Stimulated activated memory B cell treated with anti-CD40 and anti-IgM and Interleukin-4, amounts not matched to agents 10 μg/mL and 1 μg/mL and 100 μg/mL, for 72 hours (primary cell): Measurements from ENCODE around the gene CDK6.

Source experiments
- ATAC-seq: fragments of 150-1000 bp; cut with Tn5 transposase; 2 replicates; pipeline ENCODE4 v1.10.0; 2021
- H3K27ac Mint-ChIP-seq: one replicate; pipeline ENCODE4 v1.8.0; 2022; ENCODE audit warnings: mild to moderate bottlenecking, mixed read lengths
- H3K27me3 Mint-ChIP-seq: one replicate; pipeline ENCODE4 v1.8.0; 2022; ENCODE audit warnings: mixed read lengths
- H3K36me3 Mint-ChIP-seq: one replicate; pipeline ENCODE4 v1.8.0; 2022; ENCODE audit warnings: mixed read lengths
- H3K4me1 Mint-ChIP-seq: one replicate; pipeline ENCODE4 v1.8.0; 2022; ENCODE audit warnings: mixed read lengths
- H3K4me3 Mint-ChIP-seq: one replicate; pipeline ENCODE4 v1.8.0; 2022; ENCODE audit warnings: mild to moderate bottlenecking, moderate library complexity, mixed read lengths
- H3K9me3 Mint-ChIP-seq: one replicate; pipeline ENCODE4 v1.8.0; 2022; ENCODE audit warnings: mixed read lengths

Gene CDK6

DNA sequence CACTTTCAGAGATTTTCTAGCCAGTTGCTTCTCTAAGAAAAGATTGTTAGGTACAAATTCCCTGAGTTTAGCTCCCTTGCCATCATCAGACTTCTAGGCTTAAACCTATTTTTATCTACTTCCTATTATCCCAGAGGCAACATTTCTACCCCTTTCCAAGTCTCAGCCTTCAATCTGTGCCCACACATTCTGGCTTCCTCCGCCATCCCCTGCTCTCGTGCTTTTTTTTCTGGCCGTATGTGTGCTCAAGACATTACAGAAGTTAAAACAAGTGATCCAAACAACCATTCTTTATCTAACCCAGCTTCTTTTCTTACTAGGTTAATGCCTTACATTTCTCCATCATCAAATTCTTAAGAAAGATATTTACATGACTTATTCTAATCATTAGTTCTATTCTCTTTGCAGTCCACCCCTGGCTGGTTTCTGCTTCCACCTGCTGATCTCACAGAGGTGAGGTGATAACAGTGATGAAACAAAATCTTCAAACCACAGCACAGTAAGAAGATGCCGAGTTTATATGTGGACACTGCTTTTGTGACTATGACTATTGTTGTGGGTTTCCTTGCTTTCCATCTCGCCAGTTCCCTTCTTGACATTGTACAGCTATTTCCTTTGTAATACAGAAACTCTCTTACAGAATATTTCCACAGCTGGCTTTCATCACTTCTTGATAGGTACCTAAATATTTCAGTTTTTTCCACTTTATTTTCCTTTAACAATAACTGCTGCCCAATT, 18.3 kb upstream of the CDK6 start:
- H3K4me3 Mint-ChIP-seq: no peak overlapping the region
- no peaks in the 10 kb centered on the region for H3K9me3 Mint-ChIP-seq
- no peak overlapping the region for H3K27ac Mint-ChIP-seq
- H3K36me3 Mint-ChIP-seq: no peaks in the 10 kb centered on the region
- ATAC-seq: no peak
- peaks cover 22% of the 10 kb centered on the region for H3K27me3 Mint-ChIP-seq
- no peaks in the 10 kb centered on the region for H3K4me1 Mint-ChIP-seq

DNA sequence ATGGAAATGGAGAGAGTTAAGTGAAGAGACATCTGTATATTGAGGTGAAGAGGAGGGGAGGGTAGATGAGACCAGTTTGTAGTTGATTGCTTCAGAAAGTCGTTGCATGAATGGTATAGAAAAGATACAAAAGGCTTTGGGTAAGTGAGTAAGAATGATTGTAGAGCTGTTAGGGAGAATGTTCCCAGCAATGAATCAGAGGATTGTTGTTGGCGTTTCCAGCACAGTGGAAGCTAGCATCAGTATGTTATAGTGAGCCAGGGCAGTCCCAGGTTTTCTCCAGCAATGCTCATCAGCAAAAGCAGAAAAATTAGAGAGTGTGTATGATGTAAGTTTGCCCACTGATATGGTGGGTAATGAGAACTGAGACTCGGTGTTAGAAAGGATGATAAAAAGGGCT, 15.4 kb upstream of the CDK6 start:
- H3K4me3 Mint-ChIP-seq: no peak overlapping the region

DNA sequence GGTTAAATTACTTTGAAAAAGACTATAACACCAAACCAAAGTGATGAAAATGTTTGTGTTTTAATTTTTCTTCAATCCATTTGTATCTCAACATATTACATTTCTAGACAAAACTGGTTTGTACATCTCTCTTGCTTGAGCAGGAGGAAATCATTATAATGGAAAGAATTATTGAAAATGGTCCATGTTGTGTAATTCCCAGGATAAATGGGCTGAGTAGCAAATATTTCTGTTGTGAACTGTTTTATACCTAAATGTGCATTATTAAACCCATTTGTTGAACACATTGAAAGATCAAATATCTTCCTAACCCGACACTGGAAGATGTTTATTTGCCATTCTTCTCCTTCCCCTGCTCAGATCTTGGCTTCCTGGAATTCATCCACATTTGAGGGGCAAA, 14.1 kb upstream of the CDK6 start:
- H3K4me3 Mint-ChIP-seq: no peak overlapping the region
- H3K9me3 Mint-ChIP-seq: no peaks in the 10 kb centered on the region
- ATAC-seq: no peak
- no peaks in the 10 kb centered on the region for H3K36me3 Mint-ChIP-seq
- H3K27ac Mint-ChIP-seq: no peak overlapping the region
- peaks cover 9% of the 10 kb centered on the region for H3K27me3 Mint-ChIP-seq
- H3K4me1 Mint-ChIP-seq: no peaks in the 10 kb centered on the region

More for the DNA sequence above, 15.4 kb upstream of the CDK6 start:
- Mint-ChIP-seq H3K27me3 (peaks cover 13% of the 10 kb centered on the region), H3K4me1 (no peaks in the 10 kb centered on the region), H3K36me3 (no peaks in the 10 kb centered on the region), H3K27ac (no peak overlapping the region), H3K9me3 (no peaks in the 10 kb centered on the region)
- ATAC-seq: no peak

DNA sequence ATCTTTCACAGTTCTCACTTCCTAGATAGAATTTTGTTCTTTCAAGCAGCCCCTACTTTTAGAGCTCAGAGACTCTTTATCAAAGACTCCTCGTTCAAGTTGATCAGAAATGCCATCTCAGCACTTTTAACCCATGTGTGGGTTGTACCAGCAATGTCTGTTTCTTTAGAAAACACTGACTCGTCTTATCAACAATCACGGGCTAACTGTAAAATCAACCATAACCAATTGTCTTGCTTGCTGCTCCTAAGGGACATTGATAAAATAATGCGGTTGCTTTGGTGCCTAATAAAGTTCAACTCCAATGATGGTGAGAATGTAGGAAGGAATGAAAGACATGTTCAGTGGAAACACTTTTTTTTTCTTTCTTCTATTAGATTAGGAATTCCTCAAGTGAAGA, 12.9 kb upstream of the CDK6 start:
- no peak for ATAC-seq
- Mint-ChIP-seq H3K27ac (no peak overlapping the region), H3K27me3 (peaks cover 2% of the 10 kb centered on the region), H3K4me3 (no peak overlapping the region), H3K36me3 (no peaks in the 10 kb centered on the region), H3K4me1 (no peaks in the 10 kb centered on the region), H3K9me3 (no peaks in the 10 kb centered on the region)

DNA sequence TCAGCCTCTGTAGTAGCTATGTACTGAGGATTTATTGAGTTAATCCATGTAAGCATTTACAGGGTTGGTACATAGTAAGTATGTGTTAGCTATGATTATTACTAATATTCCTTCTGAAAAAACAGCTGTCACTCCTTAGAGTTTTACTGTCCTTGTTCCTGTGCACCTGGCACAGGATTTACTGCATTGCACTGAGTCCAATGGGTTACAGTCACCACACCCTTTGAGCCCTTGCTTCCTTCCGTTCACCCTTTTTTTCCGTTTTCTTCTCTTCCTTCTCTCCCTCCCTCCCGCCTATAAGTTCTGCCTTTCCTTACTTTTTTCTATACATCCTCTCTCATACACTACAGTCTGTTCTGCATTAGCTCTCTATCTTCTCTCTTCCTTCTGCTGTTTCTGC, 12.5 kb upstream of the CDK6 start:
- Mint-ChIP-seq H3K27me3 (no peaks in the 10 kb centered on the region), H3K9me3 (peaks cover 2% of the 10 kb centered on the region), H3K4me3 (no peak overlapping the region), H3K4me1 (no peaks in the 10 kb centered on the region), H3K27ac (no peak overlapping the region), H3K36me3 (no peaks in the 10 kb centered on the region)
- no peak for ATAC-seq

DNA sequence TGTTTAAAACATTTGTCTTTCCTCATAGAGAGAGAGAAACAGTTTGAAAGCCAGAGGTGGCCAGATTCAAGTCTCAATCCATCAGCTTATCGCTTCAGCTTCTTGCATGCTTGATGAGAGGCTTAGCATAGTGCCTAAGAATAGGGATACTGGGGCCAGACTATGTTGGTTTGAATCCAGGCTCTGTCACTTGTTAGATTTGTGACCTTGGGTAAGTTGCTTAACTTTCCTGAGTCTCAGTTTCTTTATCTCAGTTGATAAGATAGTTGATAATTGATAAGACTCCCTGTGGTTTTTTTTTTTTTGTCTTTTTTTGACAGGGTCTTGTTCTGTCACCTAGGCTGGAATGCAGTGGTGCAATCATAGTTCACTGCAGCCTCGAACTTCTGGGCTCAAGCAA, 12.1 kb upstream of the CDK6 start:
- no peak overlapping the region for H3K27ac Mint-ChIP-seq
- no peak for ATAC-seq
- no peaks in the 10 kb centered on the region for H3K4me1 Mint-ChIP-seq
- H3K4me3 Mint-ChIP-seq: no peak overlapping the region
- H3K9me3 Mint-ChIP-seq: peaks cover 5% of the 10 kb centered on the region
- H3K27me3 Mint-ChIP-seq: no peaks in the 10 kb centered on the region
- H3K36me3 Mint-ChIP-seq: no peaks in the 10 kb centered on the region

DNA sequence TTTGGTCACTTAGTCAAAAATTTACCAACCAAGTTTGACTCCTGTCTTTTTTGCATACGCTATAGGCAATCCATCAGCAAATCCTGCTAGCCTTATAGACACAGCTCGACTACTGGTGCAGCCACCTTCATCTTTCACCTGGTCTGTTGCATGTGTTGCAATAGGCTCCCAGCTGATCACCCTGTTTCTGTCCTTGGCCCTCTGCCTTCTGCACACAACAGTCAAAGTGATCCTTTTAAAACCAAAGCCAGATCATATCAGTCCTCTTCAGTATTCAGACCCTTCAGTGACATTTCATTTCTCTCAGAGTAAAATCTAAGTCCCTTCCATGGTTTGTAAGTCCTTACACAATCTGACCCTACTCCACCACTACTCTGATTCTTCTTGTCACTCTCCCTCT, 10.9 kb upstream of the CDK6 start:
- Mint-ChIP-seq H3K36me3 (no peaks in the 10 kb centered on the region), H3K4me1 (no peaks in the 10 kb centered on the region), H3K27ac (no peak overlapping the region), H3K4me3 (no peak overlapping the region), H3K9me3 (peaks cover 7% of the 10 kb centered on the region), H3K27me3 (no peaks in the 10 kb centered on the region)
- no peak for ATAC-seq

DNA sequence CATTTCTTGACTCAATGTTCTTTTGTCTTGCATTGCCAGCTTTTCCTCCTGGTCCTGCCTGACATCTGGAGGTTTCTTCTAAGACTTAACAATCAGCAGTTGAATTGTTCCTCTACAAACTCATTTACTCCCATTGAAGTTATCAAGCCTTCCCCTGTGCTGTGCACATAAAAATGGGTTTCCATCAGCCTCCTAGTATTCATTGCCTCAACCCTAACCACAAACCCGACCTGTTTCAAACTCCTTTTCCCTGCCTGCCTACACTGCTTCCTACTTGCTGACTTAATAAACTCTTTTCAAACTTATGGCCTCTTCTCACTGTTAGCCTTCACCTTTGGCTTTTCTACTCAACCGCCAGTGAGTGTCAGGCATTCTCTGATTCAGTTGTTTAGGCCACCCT, 9.4 kb upstream of the CDK6 start:
- Mint-ChIP-seq H3K9me3 (peaks cover 7% of the 10 kb centered on the region), H3K36me3 (no peaks in the 10 kb centered on the region), H3K27me3 (no peaks in the 10 kb centered on the region), H3K27ac (no peak overlapping the region), H3K4me1 (peaks cover 5% of the 10 kb centered on the region), H3K4me3 (no peak overlapping the region)
- ATAC-seq: no peak

DNA sequence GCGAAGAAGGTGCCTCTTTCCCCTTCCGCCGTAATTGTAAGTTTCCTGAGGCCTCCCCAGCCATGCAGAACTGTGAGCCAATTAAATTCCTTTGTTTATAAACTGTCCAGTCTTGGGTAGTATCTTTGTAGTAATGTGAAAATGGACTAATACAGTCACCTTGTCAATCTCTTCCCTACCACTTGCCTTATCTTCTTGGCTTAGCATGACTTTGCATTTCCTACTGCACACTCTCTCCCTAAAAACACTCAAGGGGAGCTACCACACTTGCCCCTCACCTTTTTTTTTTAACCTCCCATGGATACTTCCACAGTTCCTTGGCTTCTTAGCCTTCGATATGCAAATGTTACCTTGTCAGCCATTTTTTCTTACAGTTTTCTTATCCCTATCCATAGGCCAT, 7.4 kb upstream of the CDK6 start:
- H3K36me3 Mint-ChIP-seq: no peaks in the 10 kb centered on the region
- ATAC-seq: no peak
- H3K9me3 Mint-ChIP-seq: peaks cover 7% of the 10 kb centered on the region
- peaks cover 11% of the 10 kb centered on the region for H3K4me1 Mint-ChIP-seq
- no peak overlapping the region for H3K27ac Mint-ChIP-seq
- H3K4me3 Mint-ChIP-seq: no peak overlapping the region
- H3K27me3 Mint-ChIP-seq: no peaks in the 10 kb centered on the region

DNA sequence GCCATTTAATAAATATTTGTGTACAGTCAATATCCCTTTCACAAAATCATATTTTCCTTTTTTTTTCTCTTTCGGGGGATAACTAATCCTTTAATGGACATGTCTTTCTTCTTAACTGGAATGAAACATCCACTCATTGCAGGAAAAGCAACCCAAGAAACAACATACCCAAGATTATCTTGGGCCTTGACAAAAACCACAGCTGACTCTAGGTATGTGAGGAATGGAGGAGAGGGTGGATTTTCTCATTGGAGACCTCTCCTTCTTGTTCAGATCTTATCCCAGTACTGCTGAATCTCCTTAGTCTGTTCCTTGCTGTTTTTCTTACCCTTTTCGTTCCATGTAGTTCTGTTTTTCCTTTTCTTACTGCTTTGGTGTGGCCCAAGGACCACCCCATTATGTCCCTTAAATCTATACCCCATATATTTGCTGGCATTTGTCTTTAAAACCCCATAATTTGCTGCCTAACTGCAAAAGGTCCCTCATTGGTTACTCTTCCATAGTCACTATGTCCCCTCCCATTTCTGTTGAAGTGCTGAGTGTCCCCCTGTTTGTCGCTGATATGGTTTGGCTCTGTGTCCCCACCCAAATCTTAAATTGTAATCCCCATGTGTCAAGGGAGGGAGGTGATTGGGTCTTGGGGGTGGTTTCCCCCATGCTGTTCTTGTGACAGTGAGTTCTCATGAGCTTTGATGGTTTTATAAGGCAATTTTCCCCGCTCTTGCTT, 6.8 kb upstream of the CDK6 start:
- no peaks in the 10 kb centered on the region for H3K36me3 Mint-ChIP-seq
- ATAC-seq: no peak
- H3K27me3 Mint-ChIP-seq: no peaks in the 10 kb centered on the region
- no peak overlapping the region for H3K27ac Mint-ChIP-seq
- peaks cover 11% of the 10 kb centered on the region for H3K4me1 Mint-ChIP-seq
- H3K4me3 Mint-ChIP-seq: no peak overlapping the region
- peaks cover 7% of the 10 kb centered on the region for H3K9me3 Mint-ChIP-seq

DNA sequence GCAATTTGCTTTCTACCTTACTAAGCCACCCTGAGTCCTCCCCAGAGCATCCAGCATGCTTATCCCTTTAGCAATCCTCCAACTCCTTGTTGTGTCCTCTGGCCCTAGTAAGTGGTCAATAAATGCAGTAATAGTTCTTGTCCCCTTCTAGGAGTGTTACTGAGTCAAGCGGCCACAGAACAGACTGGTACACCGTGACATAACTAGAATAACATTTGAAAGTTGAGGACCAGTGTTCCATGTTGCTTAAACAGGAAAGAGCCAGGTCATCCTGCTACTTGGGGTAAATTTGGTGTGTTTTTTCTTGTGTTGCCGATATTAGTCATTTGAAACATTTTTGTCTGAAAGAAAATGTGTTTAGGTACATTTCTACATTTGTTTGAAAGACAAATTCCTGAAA, 4.8 kb upstream of the CDK6 start:
- no peak overlapping the region for H3K27ac Mint-ChIP-seq

DNA sequence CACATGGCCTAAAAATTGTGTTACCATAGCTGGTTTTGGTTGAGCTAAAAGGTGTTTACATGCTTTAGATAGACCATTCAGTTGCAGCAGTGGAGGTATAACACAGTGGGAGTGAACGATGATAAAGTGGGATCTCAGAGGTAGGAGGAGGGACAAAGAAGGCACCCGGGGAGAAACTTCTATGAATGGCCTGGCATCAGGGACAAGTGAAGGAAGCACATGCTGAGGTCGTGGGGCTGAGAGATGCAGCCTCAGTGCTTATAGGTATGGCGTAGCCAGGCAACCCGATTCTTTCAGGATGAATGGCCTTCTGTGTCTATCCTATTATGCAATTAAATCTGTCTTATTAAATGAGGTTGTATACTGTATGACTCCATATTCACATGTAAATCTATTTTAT, 3.9 kb upstream of the CDK6 start:
- Mint-ChIP-seq H3K4me1 (peaks cover 22% of the 10 kb centered on the region), H3K4me3 (no peak overlapping the region), H3K36me3 (no peaks in the 10 kb centered on the region), H3K9me3 (peaks cover 7% of the 10 kb centered on the region), H3K27me3 (no peaks in the 10 kb centered on the region), H3K27ac (no peak overlapping the region)
- no peak for ATAC-seq

More for the DNA sequence above, 4.8 kb upstream of the CDK6 start:
- Mint-ChIP-seq H3K9me3 (peaks cover 7% of the 10 kb centered on the region), H3K4me1 (peaks cover 17% of the 10 kb centered on the region), H3K36me3 (no peaks in the 10 kb centered on the region), H3K4me3 (no peak overlapping the region), H3K27me3 (no peaks in the 10 kb centered on the region)
- no peak for ATAC-seq

DNA sequence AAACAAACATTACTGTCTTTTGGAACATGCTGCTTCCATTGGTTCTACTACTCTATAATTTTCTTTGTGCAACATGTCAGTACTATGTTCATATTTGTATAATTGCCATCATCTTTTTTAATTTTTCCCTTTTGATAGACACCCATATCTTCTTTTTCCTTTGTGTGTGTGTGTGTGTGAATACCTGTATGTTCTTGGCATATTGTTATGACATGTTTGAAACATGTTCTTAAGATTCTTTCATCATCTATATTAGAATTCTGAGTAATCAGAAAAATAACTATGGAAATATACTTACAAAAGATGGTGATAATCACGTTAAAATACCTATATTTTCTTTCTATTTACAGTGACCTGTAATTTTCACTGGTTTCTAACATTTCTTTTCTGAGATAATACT, 3.5 kb upstream of the CDK6 start:
- Mint-ChIP-seq H3K9me3 (peaks cover 7% of the 10 kb centered on the region), H3K27me3 (no peaks in the 10 kb centered on the region)
- no peak for ATAC-seq

DNA sequence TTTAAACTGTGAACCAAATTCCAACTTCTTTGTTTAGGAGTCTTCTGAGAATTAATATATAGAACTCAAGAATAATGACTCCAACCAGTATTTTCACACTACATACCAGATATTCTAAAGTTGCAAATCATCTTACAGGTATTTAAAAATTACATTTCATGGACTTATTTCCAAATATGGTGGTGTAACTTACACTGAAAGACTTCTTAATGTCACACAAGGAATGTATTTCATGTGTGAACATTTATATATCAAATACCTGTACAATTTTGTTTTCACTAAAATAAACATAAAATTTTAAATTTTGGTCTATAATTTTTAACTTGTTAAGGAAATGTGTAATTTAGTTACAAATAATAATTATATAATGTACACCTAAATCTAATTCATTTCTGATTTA, 2.6 kb upstream of the CDK6 start:
- Mint-ChIP-seq H3K27ac (no peak overlapping the region), H3K4me1 (peaks cover 23% of the 10 kb centered on the region), H3K9me3 (peaks cover 6% of the 10 kb centered on the region), H3K27me3 (no peaks in the 10 kb centered on the region), H3K4me3 (no peak overlapping the region), H3K36me3 (no peaks in the 10 kb centered on the region)
- no peak for ATAC-seq

More for the DNA sequence above, 3.5 kb upstream of the CDK6 start:
- Mint-ChIP-seq H3K4me3 (no peak overlapping the region), H3K4me1 (peaks cover 23% of the 10 kb centered on the region), H3K36me3 (no peaks in the 10 kb centered on the region), H3K27ac (no peak overlapping the region)

DNA sequence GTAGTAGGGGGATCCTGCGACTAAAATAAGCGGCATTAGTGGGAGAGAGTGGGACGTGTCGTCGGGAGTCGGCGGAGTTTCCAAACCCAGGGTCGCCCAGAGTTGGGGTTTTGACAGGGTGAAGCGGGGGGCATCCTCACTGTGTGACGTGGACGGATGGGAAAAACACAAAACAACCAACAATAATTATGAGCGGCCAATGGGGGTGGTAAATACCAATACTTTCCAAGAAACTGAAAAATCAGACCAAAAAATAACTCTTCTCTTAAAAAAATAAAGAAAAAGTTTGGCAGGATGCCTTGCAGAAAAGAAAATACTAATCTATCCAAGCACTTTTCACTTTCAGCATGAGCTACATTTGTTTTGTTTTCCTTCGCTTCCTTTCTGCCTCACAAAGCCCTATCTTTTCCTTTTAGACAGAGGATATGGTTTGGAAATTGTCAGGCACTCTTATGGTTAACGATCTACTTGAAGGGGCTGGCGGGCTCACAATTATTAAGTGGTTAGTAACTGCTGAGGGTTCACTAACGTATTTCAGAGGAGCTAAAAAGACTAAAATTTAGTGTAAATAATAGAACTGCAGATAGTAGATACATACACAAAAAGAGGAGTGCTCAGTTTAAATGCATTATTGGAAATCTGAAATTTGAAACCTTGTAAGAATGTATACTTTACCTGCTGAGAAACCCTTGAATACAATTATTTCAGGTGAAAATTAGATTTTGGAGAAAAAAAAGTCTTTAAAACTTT, 802 bp upstream of the CDK6 start:
- Mint-ChIP-seq H3K9me3 (no peaks in the 10 kb centered on the region), H3K27me3 (no peaks in the 10 kb centered on the region), H3K27ac (peak overlapping the region; percentile 81), H3K4me3 (peak overlapping the region; percentile 83), H3K4me1 (peaks cover 32% of the 10 kb centered on the region), H3K36me3 (no peaks in the 10 kb centered on the region)
- ATAC-seq: no peak
